ENCODE results near the gene RNF8.

The RNF8 gene

DNA sequence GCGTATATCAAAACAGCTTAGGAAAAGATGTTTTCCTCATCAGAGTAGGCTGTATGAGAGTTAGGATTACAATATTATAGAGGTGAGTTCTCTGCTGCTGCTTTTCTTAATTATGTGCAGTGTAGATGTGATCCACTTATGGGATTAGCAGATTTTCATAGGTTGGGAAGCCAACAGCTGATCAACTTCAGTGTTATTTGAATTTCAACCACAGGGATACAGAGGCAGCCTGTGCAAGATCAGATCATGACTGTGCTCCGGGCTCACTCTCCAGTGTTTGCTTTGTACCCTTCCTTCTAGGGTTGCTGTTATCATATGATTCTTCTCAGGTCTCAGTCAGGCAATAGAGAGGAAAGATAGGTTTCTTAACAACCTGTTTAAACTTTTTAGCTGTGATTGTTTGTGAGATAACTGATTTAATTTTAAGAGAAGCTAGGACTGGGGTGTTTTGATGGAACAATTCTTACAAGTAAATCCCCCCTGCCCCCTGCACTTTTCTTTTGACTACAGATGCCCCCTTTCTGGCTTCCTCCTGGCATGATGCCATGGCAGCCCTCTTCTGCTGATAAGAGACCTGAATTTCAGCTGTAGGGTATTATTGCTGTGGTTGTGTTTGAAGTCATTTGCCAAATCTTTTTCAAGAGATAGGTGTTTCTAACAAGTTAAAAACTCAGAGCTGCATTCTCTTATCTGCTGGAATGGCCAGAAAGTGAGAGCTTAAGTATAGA lies 8.5 kb downstream of the RNF8 start:
- Histone ChIP-seq H3K4me3 (ENCODE audit: low read length) (no peak overlapping the region), H3K4me2 (ENCODE audit: low read depth, low read length) (no peak overlapping the region), H4K20me1 (ENCODE audit: insufficient read depth, low read length) (no peaks in the 10 kb centered on the region), H3K9me2 (replicated peaks; ENCODE audit: insufficient read depth, low read length) (no peaks in the 10 kb centered on the region), H3K27ac (ENCODE audit: low read length) (no peak overlapping the region), H2AFZ (ENCODE audit: low read length) (no peak overlapping the region), H3K9me3 (replicated peaks; ENCODE audit: insufficient read depth, low read length) (no peaks in the 10 kb centered on the region), H3K9ac (ENCODE audit: low read length) (no peak overlapping the region), H3K36me3 (replicated peaks; ENCODE audit: insufficient read depth, low read length) (no peaks in the 10 kb centered on the region), H3K27me3 (replicated peaks; ENCODE audit: insufficient read depth, low read length) (no peaks in the 10 kb centered on the region), H3F3A (ENCODE audit: insufficient read depth, low read length) (no peaks in the 10 kb centered on the region), H3K4me1 (ENCODE audit: low read length) (no peaks in the 10 kb centered on the region), H3K79me2 (ENCODE audit: low read length) (peaks cover 29% of the 10 kb centered on the region)
- TF ChIP-seq EZH2 (optimal IDR thresholded peaks at IDR 0.05; ENCODE audit: low read depth, low read length): no peak
- TF ChIP-seq, protein P1, sequence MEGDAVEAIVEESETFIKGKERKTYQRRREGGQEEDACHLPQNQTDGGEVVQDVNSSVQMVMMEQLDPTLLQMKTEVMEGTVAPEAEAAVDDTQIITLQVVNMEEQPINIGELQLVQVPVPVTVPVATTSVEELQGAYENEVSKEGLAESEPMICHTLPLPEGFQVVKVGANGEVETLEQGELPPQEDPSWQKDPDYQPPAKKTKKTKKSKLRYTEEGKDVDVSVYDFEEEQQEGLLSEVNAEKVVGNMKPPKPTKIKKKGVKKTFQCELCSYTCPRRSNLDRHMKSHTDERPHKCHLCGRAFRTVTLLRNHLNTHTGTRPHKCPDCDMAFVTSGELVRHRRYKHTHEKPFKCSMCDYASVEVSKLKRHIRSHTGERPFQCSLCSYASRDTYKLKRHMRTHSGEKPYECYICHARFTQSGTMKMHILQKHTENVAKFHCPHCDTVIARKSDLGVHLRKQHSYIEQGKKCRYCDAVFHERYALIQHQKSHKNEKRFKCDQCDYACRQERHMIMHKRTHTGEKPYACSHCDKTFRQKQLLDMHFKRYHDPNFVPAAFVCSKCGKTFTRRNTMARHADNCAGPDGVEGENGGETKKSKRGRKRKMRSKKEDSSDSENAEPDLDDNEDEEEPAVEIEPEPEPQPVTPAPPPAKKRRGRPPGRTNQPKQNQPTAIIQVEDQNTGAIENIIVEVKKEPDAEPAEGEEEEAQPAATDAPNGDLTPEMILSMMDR (IDR thresholded peaks at IDR 0.05; ENCODE audit: low read length): no peak
- no peak for TF ChIP-seq EZH2phosphoT487 (IDR thresholded peaks at IDR 0.05; ENCODE audit: low read length)
- DNase-seq: no peak

DNA sequence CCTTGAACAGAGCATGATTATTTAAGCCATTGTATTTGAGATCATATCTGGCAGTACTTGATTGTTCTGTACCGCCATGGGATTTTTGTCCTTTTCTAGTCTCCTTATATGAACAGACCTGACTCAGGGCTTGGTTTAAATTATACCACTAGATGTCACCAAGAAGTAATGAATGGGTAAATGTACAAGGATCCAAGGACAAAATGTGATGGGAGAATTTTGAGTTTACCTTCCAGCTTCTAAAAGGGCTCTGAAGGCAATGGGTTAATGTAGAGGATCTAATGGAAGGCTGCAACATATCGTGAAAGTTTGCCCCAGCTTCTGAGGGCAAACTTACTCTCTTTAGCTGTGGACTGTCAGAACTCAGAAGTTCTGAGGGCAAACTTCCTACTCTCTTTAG lies 12.0 kb downstream of the RNF8 start:
- H3K79me2 ChIP-seq (ENCODE audit: low read length): peaks cover 8% of the 10 kb centered on the region; the same call in 1 of the 2 replicates
- H3K4me2 ChIP-seq (ENCODE audit: low read depth, low read length): no peak overlapping the region
- TF ChIP-seq EZH2phosphoT487 (IDR thresholded peaks at IDR 0.05; ENCODE audit: low read length) (no peak), EZH2 (optimal IDR thresholded peaks at IDR 0.05; ENCODE audit: low read depth, low read length) (no peak)
- TF ChIP-seq, protein P1 (IDR thresholded peaks at IDR 0.05; ENCODE audit: low read length): no peak
- no peak overlapping the region for H3K27ac ChIP-seq (ENCODE audit: low read length)
- no peak overlapping the region for H3K4me3 ChIP-seq (ENCODE audit: low read length)
- H3K4me1 ChIP-seq (ENCODE audit: low read length): no peaks in the 10 kb centered on the region
- H3K9ac ChIP-seq (ENCODE audit: low read length): no peak overlapping the region
- H4K20me1 ChIP-seq (ENCODE audit: insufficient read depth, low read length): no peaks in the 10 kb centered on the region; the same call in 1 of the 2 replicates
- no peaks in the 10 kb centered on the region for H3K9me2 ChIP-seq (replicated peaks; ENCODE audit: insufficient read depth, low read length)
- no peaks in the 10 kb centered on the region for H3K27me3 ChIP-seq (replicated peaks; ENCODE audit: insufficient read depth, low read length)
- no peaks in the 10 kb centered on the region; the same call in 1 of the 2 replicates for H3K36me3 ChIP-seq (replicated peaks; ENCODE audit: insufficient read depth, low read length)
- no peak overlapping the region for H2AFZ ChIP-seq (ENCODE audit: low read length)
- no peaks in the 10 kb centered on the region for H3K9me3 ChIP-seq (replicated peaks; ENCODE audit: insufficient read depth, low read length)
- DNase-seq: no peak
- no peaks in the 10 kb centered on the region for H3F3A ChIP-seq (ENCODE audit: insufficient read depth, low read length)

DNA sequence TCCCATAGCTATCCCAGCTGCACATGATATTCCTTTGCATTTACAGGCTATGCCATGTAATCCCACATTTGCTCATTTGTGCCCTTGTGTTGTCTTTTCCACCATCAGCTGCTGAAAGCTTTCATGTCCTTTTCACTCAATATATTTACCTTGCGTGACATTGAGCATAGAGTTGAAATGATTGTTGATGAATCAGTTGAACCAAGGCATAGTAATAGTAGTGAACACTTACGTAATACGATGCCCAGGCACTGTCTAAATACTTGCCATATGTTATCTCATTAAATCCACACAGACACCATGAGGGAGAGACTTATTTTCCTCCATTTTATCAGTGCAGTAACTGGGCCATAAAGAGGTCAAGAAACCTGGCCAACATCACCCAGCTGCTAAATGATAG lies 13.1 kb downstream of the RNF8 start:
- peaks cover 8% of the 10 kb centered on the region; the same call in 1 of the 2 replicates for H3K79me2 ChIP-seq (ENCODE audit: low read length)
- H3K9ac ChIP-seq (ENCODE audit: low read length): no peak overlapping the region
- H3K27ac ChIP-seq (ENCODE audit: low read length): no peak overlapping the region
- H4K20me1 ChIP-seq (ENCODE audit: insufficient read depth, low read length): no peaks in the 10 kb centered on the region; the same call in 1 of the 2 replicates
- H3K9me2 ChIP-seq (replicated peaks; ENCODE audit: insufficient read depth, low read length): no peaks in the 10 kb centered on the region
- H3K27me3 ChIP-seq (replicated peaks; ENCODE audit: insufficient read depth, low read length): no peaks in the 10 kb centered on the region
- H2AFZ ChIP-seq (ENCODE audit: low read length): no peak overlapping the region
- TF ChIP-seq EZH2phosphoT487 (IDR thresholded peaks at IDR 0.05; ENCODE audit: low read length): no peak
- TF ChIP-seq EZH2 (optimal IDR thresholded peaks at IDR 0.05; ENCODE audit: low read depth, low read length): no peak
- TF ChIP-seq, protein P1 (IDR thresholded peaks at IDR 0.05; ENCODE audit: low read length): no peak
- no peak overlapping the region for H3K4me3 ChIP-seq (ENCODE audit: low read length)
- DNase-seq: no peak
- H3K9me3 ChIP-seq (replicated peaks; ENCODE audit: insufficient read depth, low read length): no peaks in the 10 kb centered on the region
- H3K4me1 ChIP-seq (ENCODE audit: low read length): no peaks in the 10 kb centered on the region
- H3K4me2 ChIP-seq (ENCODE audit: low read depth, low read length): no peak overlapping the region
- H3F3A ChIP-seq (ENCODE audit: insufficient read depth, low read length): no peaks in the 10 kb centered on the region
- no peaks in the 10 kb centered on the region; the same call in 1 of the 2 replicates for H3K36me3 ChIP-seq (replicated peaks; ENCODE audit: insufficient read depth, low read length)
